AG09319 (cell line): Measurements from ENCODE around the gene CALCA.
"Not testable (repeated sequence)": the region's sequence is repeated elsewhere in the genome, so short reads cannot be mapped to it uniquely, and the experiment has no call there.

ENCODE experiments used
- DNase-seq: peaks from one replicate; pipeline ENCODE4 v3.0.0-alpha.2; 2010; ENCODE audit warnings: low read depth; ENCODE audit errors: extremely low read depth
- TF ChIP-seq, protein P1 (sequence below): IDR thresholded peaks from 2 replicates; pipeline ENCODE4 v1.5.1; 2011; ENCODE audit warnings: low read depth, mild to moderate bottlenecking, inconsistent platforms, low read length, moderate library complexity

The CALCA gene

GRCh38 chr11:14971865-14972580 is at the start of gene CALCA:
TSS of gene CALCA (minus strand) at chr11:14972351. CDS start at chr11:14971192, 1,159 bp downstream.
- DNase-seq: no peak
- TF ChIP-seq, protein P1, sequence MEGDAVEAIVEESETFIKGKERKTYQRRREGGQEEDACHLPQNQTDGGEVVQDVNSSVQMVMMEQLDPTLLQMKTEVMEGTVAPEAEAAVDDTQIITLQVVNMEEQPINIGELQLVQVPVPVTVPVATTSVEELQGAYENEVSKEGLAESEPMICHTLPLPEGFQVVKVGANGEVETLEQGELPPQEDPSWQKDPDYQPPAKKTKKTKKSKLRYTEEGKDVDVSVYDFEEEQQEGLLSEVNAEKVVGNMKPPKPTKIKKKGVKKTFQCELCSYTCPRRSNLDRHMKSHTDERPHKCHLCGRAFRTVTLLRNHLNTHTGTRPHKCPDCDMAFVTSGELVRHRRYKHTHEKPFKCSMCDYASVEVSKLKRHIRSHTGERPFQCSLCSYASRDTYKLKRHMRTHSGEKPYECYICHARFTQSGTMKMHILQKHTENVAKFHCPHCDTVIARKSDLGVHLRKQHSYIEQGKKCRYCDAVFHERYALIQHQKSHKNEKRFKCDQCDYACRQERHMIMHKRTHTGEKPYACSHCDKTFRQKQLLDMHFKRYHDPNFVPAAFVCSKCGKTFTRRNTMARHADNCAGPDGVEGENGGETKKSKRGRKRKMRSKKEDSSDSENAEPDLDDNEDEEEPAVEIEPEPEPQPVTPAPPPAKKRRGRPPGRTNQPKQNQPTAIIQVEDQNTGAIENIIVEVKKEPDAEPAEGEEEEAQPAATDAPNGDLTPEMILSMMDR: no peak

GRCh38 chr11:15016200-15016599 is 44.0 kb upstream of the CALCA start:
- DNase-seq: no peak
- TF ChIP-seq, protein P1: no peak

DNA sequence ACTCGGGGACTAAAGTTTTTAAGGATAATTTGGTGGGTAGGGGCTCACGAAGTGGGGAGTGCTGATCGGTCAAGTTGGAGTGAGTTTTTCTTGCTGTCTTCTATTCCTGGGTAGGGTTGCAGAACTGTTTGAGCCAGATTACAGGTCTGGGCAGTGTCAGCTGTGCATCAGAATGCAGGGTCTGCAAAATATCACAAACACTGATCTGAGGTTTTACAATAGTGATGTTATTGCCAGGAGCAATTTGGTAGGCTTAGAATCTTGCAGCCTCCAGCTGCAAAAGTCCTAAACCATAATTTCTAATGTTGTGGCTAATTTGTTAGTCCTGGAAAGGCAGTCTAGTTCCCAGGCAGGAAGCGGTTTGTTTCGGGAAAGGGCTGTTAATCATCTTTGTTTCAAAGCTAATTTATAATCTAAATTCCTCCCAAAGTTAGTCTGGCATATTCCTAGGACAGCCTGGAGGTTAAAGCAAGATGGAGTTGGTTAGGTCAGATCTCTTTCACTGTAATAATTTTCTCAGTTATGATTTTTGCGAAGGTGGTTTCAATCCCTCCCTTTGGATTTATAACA is 39.7 kb upstream of the CALCA start:
- TF ChIP-seq, protein P1: no peak
- no peak for DNase-seq

- TF ChIP-seq, protein P1: no peak
- DNase-seq: no peak
Observed at GRCh38 chr11:15010865-15011264, 38.7 kb upstream of the CALCA start.

- no peak for DNase-seq
- TF ChIP-seq, protein P1: peak; percentile 26
Observed at GRCh38 chr11:15006139-15006759, 34.1 kb upstream of the CALCA start.

DNA sequence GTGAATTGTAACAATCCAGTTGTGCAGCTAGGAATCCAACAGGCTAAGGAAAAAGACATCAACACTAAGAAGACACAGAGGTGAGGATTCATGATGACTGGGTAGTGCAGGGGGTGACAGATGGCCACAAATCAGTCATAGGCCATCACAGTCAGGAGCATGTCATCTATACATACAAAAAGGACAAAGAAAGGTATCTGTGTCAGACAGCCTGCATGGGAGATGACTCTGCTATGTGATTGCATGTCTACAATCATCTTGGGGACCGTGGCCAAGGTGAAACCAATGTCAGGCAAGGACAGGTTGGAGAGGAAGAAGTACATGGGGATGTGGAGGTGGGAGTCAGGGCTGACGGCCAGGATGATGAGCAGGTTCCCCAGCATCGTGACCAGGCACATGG is 16.0 kb upstream of the CALCA start:
- not testable (repeated sequence) for DNase-seq

DNA sequence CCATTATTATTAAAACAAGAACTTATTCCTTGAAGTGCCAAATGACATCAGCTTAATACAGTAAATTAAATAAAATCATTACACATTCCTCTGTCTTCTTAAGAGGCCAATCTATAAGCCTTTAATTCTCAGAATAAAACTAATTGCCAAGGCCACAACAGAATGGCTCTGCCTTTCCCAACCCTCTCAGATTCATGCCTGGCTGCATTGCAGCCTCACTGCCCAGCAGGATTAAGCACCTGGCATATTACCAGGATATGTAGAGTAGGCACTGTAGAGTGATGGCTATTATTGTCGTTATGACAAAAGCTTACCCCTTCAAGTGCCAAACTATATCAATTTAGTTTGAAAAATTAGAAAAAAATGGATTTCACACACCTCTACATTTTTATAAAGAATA is 9.4 kb upstream of the CALCA start:
- DNase-seq: no peak
- TF ChIP-seq, protein P1: no peak
